GM12875 (cell line): ENCODE results near the gene ZNF563.
"Not testable (repeated sequence)": the region's sequence is repeated elsewhere in the genome, so short reads cannot be mapped to it uniquely, and the experiment has no call there.

ENCODE experiments used
- H3K4me3 ChIP-seq: one replicate; pipeline ENCODE4 v1.5.1; 2011; ENCODE audit warnings: low read depth, low read length, control low read depth
- CTCF ChIP-seq: IDR thresholded peaks from 2 replicates; pipeline ENCODE4 v1.5.1; 2011; ENCODE audit warnings: low read depth, mild to moderate bottlenecking, control low read depth, inconsistent platforms, low read length, moderate library complexity, borderline replicate concordance; ENCODE audit not compliant: insufficient read depth

Gene ZNF563

DNA sequence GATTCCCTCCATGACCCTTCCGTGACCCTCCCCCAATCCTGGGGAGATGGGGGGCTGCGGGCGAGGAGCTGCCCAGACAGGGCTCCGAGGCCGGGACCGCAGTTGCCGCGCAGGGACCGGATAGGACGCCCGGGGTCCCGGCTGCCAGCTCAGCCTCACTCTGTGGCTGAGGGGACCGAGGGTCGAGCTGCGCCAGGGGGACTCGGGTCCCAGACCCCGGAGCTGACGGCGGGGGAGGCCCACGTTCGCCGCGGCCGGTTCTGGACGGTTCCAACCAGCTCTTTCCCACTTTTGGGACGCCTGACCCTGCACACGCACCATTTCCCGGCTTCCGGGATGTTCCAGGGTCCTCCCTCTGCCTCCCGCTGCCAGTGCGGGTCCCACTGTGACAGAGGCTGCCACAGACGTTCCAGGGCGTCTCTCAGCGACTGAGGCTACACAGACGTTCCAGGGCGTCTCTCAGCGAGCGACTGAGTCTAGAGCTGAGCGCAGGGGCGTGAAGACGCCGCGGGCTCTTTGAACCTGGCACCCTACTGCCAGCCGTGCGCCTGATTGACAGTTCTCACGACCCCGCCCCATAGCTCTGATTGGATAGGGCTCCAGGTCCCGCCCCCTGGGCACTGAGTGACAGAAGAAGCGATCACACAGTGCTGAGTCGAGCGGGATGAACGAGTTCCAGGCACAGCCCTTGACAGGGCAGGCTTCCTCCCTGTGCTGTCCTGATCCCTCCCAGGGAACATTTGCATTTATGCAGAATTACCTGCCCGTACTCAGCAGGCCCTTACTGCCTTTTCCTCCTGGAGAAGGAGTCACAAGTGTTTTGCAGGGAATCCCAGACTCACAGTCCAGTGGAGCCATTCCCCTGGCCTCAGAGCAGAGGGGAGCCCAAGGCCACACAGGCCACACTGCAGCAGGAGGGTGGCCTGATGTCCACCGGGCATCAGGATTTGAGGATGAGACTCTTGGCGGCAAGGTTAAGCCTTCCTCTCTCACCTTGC lies at the start of gene ZNF563:
Gene ZNF563, minus strand, starts transcription at position 472 of the 998 bp plus-strand sequence. Its CDS starts 151 bp downstream, at position 321.
- no peak for TF ChIP-seq CTCF
- H3K4me3 ChIP-seq: peak within 1 kb of the TSS; percentile 98

- TF ChIP-seq CTCF: no peak
- H3K4me3 ChIP-seq: no peak overlapping the region
Measured at GRCh38 chr19:12380444-12380737, 47.0 kb upstream of the ZNF563 start.

- H3K4me3 ChIP-seq: no peak overlapping the region
- no peak for TF ChIP-seq CTCF
Measured at GRCh38 chr19:12379732-12380443, 46.5 kb upstream of the ZNF563 start.

DNA sequence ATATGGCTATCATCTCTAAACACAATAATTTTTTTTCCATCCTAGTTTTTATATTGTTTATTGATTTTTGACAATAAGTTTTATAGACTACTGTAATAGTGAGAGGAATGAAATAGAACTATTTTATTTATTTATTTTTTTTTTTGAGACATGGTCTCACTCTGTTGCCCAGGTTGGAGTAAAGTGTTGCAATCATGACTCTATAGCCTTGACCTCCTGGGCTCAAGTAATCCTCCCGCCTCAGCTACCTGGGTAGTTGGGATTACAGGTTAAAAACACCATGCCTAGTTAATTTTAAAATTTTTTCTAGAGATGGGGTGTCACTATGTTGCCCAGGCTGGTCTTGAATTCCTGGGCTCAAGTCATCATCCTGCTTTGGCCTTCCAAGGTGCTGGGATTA lies 40.6 kb upstream of the ZNF563 start:
- TF ChIP-seq CTCF: no peak
- no peak overlapping the region for H3K4me3 ChIP-seq

DNA sequence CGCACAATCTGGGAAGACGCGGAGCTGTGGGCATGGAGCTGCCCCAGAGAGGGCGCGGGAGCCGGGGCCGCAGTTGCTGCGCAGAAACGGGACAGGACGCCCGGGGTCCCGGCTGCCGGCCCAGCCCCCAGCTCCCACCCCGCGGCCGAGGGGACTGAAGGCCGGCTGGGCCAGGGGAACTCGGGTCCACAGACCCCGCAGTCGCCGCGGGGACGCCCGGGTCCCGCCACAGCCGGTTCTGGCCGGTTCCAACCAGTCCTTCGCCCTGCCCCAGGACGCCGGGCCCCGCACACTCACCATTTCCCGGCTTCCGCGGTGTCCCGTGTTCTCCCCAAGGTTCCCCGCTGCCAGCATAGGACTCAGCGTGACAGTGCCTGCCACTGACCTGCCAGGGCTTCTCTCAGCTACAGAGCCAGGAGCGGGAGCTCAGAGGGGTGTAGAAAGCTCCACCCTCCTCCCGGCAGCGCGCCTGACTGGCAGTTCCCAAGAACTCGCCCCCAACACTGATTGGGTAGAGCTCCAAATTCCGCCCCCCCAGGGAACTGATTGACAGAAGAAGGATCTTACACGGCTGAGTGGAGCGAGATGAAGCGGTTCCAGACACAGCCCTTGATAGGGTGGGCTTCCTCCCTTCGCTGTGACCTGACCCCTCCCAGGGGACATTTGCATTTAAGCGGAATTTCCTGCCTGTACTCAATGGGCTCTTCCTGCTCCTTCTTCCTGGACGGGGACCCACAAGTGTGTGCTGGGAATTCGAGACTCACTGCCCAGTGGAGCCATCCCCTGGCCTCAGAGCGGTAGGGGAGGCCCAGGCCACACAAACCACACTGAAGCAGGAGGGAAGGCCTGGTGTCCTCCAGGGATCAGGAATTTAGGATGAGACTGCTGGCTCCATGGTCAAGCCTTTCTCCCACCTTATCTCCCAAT lies 32.1 kb upstream of the ZNF563 start, which contains the start of gene ZNF442:
Gene ZNF442, minus strand, starts transcription at position 448 of the 927 bp plus-strand sequence. CDS start 2,052 bp downstream, outside the sequence.
- peak; percentile 23; the same call in 1 of the 2 replicates for TF ChIP-seq CTCF
- H3K4me3 ChIP-seq: peak within 1 kb of the TSS; percentile 62

DNA sequence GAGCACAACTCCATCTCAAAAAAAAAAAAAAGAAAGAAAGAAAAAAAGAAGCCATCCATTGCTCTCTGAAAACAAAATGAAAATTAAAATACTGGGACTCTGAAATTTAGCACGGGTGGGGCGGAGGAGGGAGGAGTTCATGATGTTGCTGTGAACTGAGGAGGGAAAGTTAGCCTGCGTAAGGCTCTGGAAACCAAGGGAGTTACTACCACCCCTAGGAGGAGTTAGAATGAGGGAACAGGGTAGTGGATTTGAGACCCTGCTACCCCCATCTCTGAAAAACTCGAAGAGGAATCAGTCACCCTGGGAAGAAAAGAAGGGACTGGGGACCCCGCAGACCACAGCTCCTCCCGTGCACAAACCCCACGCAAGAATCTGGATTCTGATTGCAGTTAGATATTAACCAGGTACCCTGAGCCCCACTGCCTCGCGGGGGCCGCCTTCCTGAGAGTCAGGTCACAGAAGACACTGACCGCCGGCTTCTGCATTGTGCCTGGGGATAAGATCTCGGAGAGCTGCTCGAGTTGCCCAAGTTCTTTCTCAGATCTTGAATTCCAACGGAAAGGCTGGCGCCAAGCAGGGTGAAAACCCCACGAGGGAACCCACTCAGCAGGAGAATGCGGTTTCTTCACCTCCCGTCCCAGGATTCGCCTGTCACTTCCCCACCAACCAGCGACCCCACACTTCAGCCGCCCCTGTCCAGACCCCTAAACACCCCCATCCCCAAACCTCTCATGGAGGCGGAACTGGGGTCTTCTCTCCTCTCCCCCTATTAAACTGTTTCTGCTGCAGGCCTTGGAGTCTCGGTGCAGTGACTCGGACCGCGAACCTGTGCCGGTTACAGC lies 31.2 kb upstream of the ZNF563 start:
- TF ChIP-seq CTCF: no peak
- peak overlapping the region; percentile 62 for H3K4me3 ChIP-seq

DNA sequence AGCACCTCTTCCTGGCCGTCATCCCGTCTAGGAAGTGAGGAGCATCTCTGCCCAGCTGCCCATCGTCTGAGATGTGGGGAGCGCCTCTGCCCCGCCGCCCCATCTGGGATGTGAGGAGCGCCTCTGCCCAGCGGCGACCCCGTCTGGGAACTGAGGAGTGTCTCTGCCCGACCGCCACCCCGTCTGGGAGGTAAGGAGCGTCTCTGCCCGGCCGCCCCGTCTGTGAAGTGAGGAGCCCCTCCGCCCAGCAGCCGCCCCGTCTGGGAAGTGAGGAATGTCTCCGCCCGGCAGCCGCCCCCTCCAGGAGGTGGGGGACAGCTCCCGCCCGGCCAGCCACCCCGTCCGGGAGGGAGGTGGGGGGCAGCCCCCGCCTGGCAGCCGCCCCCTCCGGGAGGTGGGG lies 28.8 kb upstream of the ZNF563 start:
- H3K4me3 ChIP-seq: not testable (repeated sequence)
